Stimulated activated CD4-positive, alpha-beta T cell treated with anti-CD3 and anti-CD28 coated beads, Interleukin-1b, Interleukin-23, amount 100 ng/mL, for 1 hour (primary cell): Measurements from ENCODE around the gene PRKG1.
"Not testable (repeated sequence)": the region's sequence is repeated elsewhere in the genome, so short reads cannot be mapped to it uniquely, and the experiment has no call there.

Experiments used
- DNase-seq, 2 donors: peaks; one replicate each; pipeline ENCODE4 v3.0.0-alpha.2; 2020; ENCODE audit warnings: low read depth in 2 of 2

Gene PRKG1

DNA sequence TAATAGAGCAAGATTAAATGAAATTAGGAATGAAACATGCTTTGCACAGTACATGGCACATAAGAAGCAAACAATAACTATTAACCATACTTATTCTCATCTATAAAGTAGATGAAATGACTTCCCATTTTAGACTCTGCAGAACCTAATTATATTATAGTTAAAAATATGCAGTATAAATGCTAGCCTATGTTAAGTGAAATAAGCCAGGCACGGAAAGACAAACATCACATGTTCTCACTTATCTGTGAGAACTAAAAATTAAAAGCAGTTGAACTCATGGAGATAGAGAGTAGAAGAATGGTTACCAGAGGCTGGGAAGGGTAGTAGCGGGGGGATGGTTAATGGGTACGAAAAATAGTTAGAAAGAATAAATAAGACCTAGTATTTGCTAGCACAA, 247.0 kb downstream of the PRKG1 start:
- no peak for DNase-seq

DNA sequence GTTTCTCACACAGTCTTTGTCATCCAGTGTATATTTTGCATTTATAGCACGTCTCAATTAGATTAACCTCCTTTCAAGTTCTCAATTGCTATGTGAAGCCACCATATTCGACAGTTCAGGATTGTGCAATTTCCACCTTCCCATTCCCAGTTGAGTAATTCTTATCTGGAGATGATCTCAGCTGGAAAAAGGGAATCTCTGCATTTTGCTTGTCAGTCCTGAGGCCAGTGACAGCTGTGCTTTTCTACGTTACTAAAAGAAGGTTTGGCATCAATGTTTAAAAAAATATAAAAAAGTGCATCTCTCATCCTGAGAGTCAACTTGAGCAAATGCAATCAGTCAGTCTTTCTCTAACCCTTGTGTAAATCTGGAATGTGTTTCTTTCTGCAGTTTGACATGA, 247.7 kb downstream of the PRKG1 start:
- no peak for DNase-seq

DNA sequence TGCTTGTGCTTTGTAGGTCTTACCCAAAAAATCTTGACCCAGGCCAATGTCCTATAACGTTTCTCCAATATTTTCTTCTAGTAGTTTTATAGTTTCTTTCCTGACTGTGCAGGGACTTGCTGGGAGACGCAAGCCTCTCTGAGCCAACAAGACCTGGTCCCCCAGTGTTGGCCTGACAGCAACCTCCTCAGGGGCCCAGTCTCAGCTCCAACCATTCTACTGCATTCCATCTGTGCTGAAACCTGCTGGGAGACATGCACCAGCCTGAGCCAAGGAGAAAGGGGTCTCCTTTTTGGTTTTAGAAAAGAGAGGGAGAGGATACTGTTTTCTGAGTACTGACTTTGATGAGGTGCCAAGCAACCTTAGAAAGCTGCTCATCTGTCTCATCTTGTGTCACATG, 251.4 kb downstream of the PRKG1 start:
- no peak for DNase-seq

GRCh38 chr10:51326174-51326573, 251.9 kb downstream of the PRKG1 start:
- DNase-seq = no peak

GRCh38 chr10:51327432-51327831, 253.1 kb downstream of the PRKG1 start:
- no peak for DNase-seq

GRCh38 chr10:51340366-51340765, 266.1 kb downstream of the PRKG1 start:
- no peak for DNase-seq

- DNase-seq = no peak
These were observed 266.7 kb downstream of the PRKG1 start for GRCh38 chr10:51340845-51341610.

GRCh38 chr10:51341745-51342144, 267.5 kb downstream of the PRKG1 start:
- not testable (repeated sequence) for DNase-seq

DNA sequence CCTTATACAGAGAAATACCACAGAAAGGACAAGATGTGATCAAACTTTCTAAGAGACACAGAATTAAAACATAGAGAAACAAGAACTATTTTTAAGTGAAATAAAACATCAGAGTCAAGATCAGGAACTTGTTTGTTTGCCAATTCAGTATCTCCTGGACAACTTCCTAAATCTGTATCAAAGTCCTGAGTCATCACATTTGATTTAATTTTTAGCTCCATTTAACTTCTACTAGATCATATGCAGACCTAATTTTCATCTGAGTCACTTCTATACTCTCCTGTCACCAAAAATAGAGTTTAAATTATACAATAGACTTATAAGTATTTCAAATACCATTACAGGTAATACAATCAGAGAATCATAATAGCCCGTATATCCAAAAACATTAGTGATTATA, 268.1 kb downstream of the PRKG1 start:
- DNase-seq = no peak

DNA sequence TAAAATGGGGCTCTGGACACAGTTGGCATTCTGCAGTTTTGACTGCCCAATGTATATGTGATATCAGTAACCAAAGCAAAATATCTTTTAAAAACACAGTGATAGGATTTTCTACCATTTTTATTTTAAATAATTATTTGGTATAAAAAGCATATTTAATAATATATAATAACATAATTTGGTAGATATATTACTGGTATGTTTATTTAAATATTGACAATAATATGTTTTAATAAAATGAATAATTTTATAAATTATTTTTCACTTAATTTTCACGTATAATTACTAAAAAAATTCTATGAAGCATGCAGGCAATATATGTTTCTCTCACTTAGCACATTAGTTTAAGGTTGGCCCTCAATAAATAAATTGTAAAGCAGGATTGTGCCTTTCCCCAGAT, 269.1 kb downstream of the PRKG1 start:
- no peak for DNase-seq

- DNase-seq = no peak
These were observed 270.1 kb downstream of the PRKG1 start for GRCh38 chr10:51344371-51344770.

- DNase-seq = no peak
These were observed 274.3 kb downstream of the PRKG1 start for GRCh38 chr10:51348622-51349021.

DNA sequence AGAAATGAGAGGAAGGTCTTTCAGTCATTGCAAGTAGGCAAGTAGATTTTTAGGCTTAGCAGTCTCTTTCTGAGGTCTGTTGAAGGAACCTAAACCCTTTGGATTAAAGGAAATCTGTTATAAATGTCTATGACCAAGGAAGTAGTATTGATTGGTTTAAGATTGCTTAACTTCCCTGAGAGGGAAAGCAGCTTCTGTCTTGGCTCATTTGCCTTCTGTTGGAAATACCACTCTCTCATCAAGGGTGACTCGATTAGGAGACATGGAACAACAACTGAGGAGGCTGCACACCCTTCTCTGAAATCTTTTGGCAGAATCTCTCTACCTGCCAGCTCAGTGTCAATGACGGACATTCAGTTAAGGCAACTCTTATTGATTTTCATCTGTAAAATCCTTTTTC, 282.9 kb downstream of the PRKG1 start:
- DNase-seq = no peak

- no peak for DNase-seq
These were observed 283.9 kb downstream of the PRKG1 start for GRCh38 chr10:51358227-51358626.

DNA sequence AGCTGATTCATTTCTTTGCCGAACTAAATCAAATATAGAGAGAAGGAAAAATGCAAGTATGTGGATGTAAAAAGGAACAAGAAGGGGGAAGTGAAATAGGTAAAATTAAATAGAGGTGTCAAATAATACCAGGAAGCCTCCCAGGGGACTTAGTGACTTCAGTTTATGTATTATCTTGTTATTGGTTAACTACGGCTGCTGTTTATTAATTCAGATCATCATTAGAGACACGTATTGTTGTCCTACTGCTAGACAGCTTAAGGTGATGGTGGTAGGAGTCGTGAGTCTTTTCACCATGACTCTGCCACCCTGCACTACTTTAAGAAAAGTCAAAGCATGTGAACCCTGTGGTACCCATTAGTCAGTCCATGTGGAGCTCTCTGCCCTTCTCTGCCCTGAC, 289.1 kb downstream of the PRKG1 start:
- DNase-seq = no peak

DNA sequence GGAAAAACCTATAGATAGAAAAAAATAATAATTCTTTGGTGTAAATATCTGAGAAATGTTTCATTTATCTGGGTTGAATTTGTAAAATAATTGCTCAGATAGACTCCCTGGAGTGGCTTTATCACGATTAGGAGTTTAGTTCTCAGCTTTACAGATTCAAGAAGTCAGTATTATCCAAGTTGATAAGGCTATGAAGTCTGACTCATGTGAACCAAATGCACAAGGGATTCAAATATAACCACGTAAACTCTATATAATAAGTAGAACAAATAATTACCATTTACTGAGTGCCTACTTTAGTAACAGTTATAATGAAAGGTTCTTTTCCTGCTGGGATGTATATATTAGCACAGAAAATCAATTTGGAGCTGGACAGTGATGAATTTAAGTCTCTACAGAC, 290.4 kb downstream of the PRKG1 start:
- no peak for DNase-seq

GRCh38 chr10:51366044-51366443, 291.8 kb downstream of the PRKG1 start:
- no peak for DNase-seq

DNA sequence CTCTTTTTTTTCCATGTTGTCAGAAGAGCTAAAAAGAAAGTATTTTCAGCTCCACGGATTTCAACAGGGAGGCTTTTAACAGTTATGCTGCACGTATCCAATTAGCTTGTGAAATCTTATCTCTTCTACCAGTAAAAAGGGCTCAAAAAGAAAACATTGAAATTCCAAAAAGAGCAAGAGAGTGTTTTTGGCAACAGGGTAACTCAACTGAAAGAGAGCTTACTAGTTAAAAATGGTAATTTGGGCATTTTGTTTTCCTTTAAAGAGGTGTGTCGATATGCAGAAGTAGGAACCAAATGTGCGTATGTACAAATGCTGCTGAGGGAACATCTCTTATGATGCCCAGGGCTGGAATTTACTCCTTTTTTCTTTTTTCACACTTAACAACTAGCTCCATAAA, 292.8 kb downstream of the PRKG1 start:
- DNase-seq = no peak

- DNase-seq = no peak
These were observed 293.4 kb downstream of the PRKG1 start for GRCh38 chr10:51367694-51368093.

DNA sequence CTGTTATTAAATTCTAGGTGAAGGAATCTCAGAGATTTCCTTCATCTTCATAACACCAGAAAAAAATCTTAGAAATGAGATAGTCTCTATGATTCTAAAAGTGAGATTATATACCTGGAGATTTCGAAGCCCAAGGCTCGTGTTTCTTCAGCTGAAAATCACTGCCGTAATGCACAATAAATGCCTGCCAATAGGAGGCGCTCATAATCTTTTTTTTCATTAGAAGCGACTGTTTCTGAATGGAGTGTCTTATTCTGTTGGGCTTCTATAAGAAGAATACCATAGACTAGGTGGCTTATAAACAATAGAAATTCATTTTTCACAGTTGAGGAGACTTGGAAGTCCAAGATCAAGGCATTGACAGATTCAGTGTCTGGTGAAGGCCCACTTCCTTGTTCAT, 294.7 kb downstream of the PRKG1 start:
- DNase-seq = no peak

- DNase-seq = no peak
These were observed 295.6 kb downstream of the PRKG1 start for GRCh38 chr10:51369903-51370302.

GRCh38 chr10:51371743-51372142, 297.5 kb downstream of the PRKG1 start:
- no peak for DNase-seq

- no peak for DNase-seq
These were observed 301.5 kb downstream of the PRKG1 start for GRCh38 chr10:51375790-51376189.
